HEK293 (cell line): ENCODE measurements around the gene DPEP1.

Source experiments
- CTCF ChIA-PET: fragments of 350-600 bp; formaldehyde crosslinking; extraction: SDS; loops from one replicate; lab custom pipeline; 2021; ENCODE audit warnings: antibody characterized with exemption; lab: Yijun Ruan, JAX
- POLR2A ChIA-PET: fragments of 300-600 bp; formaldehyde crosslinking; extraction: SDS; loops from one replicate; lab custom pipeline; 2020; ENCODE audit warnings: antibody characterized with exemption, inconsistent platforms; lab: Yijun Ruan, JAX
- H3K27ac ChIP-seq: fragments of 200-500 bp; sonication (Bioruptor generic); 2 replicates; pipeline ENCODE4 v1.5.1; 2014; ENCODE audit warnings: low read depth, low read length, control low read depth, inconsistent platforms; ENCODE audit errors: extremely low read depth
- H3K36me3 ChIP-seq, 2 experiments: fragments of 200-500 bp in 1 of 2; sonication (Bioruptor generic) in 1 of 2; 1 replicate in 1 of 2; 2 replicates in 1 of 2; pipeline ENCODE4 v1.5.1; 2014 to 2017; ENCODE audit warnings: inconsistent platforms in 2 of 2, low read length in 2 of 2; ENCODE audit not compliant: control insufficient read depth in 2 of 2, insufficient read depth in 1 of 2
- H3K4me1 ChIP-seq: fragments of 200-500 bp; sonication (Bioruptor generic); 2 replicates; pipeline ENCODE4 v1.5.1; 2014; ENCODE audit warnings: mild to moderate bottlenecking, low read length, inconsistent platforms; ENCODE audit not compliant: control insufficient read depth, insufficient read depth
- H3K4me3 ChIP-seq: 2 replicates; pipeline ENCODE4 v1.5.1; 2011; ENCODE audit warnings: low read depth, mild to moderate bottlenecking, control low read depth, low read length, moderate library complexity
- H3K9me3 ChIP-seq: fragments of 200-500 bp; sonication (Bioruptor generic); 2 replicates; pipeline ENCODE4 v1.5.1; 2014; ENCODE audit warnings: low read depth, low read length, inconsistent platforms; ENCODE audit not compliant: control insufficient read depth, insufficient read depth
- GFI1B ChIP-seq: fragments of 450-650 bp; formaldehyde crosslinking; IDR thresholded peaks from 2 replicates; pipeline ENCODE4 v1.5.1; 2016; ENCODE audit warnings: missing biosample characterization, missing genetic modification characterization
- GLIS1 ChIP-seq: fragments of 450-650 bp; formaldehyde crosslinking; IDR thresholded peaks from 2 replicates; pipeline ENCODE4 v1.5.1; 2016; ENCODE audit warnings: missing biosample characterization, missing genetic modification characterization
- GLIS2 ChIP-seq: fragments of 450-650 bp; formaldehyde crosslinking; IDR thresholded peaks from 2 replicates; pipeline ENCODE4 v1.5.1; 2016; ENCODE audit warnings: missing biosample characterization, missing genetic modification characterization
- HOXA7 ChIP-seq: sonication (generic); formaldehyde crosslinking; IDR thresholded peaks from 2 replicates; pipeline ENCODE4 v1.8.1; 2022; ENCODE audit warnings: missing genetic modification reagents, borderline replicate concordance
- PRDM1 ChIP-seq: fragments of 450-650 bp; formaldehyde crosslinking; IDR thresholded peaks from 2 replicates; pipeline ENCODE4; 2016; ENCODE audit warnings: missing biosample characterization, missing genetic modification characterization
- SP3 ChIP-seq: fragments of 450-650 bp; formaldehyde crosslinking; IDR thresholded peaks from 2 replicates; pipeline ENCODE4 v1.5.1; 2016; ENCODE audit warnings: missing biosample characterization, missing genetic modification characterization
- ZFP3 ChIP-seq: fragments of 450-650 bp; formaldehyde crosslinking; IDR thresholded peaks from 2 replicates; pipeline ENCODE4 v1.5.1; 2016; ENCODE audit warnings: low read depth, missing biosample characterization, missing genetic modification characterization
- ZNF112 ChIP-seq: fragments of 450-650 bp; formaldehyde crosslinking; IDR thresholded peaks from 2 replicates; pipeline ENCODE4 v1.5.0; 2017; ENCODE audit warnings: missing biosample characterization, missing genetic modification characterization
- ZNF132 ChIP-seq: fragments of 450-650 bp; formaldehyde crosslinking; IDR thresholded peaks from 2 replicates; pipeline ENCODE4 v1.5.1; 2017; ENCODE audit warnings: missing biosample characterization, missing genetic modification characterization, borderline replicate concordance
- ZNF140 ChIP-seq: fragments of 450-650 bp; formaldehyde crosslinking; IDR thresholded peaks from 2 replicates; pipeline ENCODE4 v1.5.1; 2016; ENCODE audit warnings: missing biosample characterization, missing genetic modification characterization
- ZNF341 ChIP-seq: fragments of 450-650 bp; formaldehyde crosslinking; IDR thresholded peaks from 2 replicates; pipeline ENCODE4; 2016; ENCODE audit warnings: low read depth, missing biosample characterization, missing genetic modification characterization
- ZNF404 ChIP-seq: fragments of 450-650 bp; formaldehyde crosslinking; IDR thresholded peaks from 2 replicates; pipeline ENCODE4 v1.5.1; 2017; ENCODE audit warnings: missing biosample characterization, missing genetic modification characterization
- ZNF654 ChIP-seq: fragments of 450-650 bp; formaldehyde crosslinking; IDR thresholded peaks from 2 replicates; pipeline ENCODE4 v1.5.1; 2016; ENCODE audit warnings: low read depth, missing biosample characterization, missing genetic modification characterization
- ZNF658 ChIP-seq: fragments of 450-650 bp; formaldehyde crosslinking; IDR thresholded peaks from 2 replicates; pipeline ENCODE4; 2016; ENCODE audit warnings: missing biosample characterization, missing genetic modification characterization
- ZNF701 ChIP-seq: fragments of 450-650 bp; formaldehyde crosslinking; IDR thresholded peaks from 2 replicates; pipeline ENCODE4 v1.5.1; 2016; ENCODE audit warnings: missing biosample characterization, missing genetic modification characterization
- TF ChIP-seq, protein P1 (sequence below): fragments of 450-650 bp; formaldehyde crosslinking; IDR thresholded peaks from 2 replicates; pipeline ENCODE4 v1.5.1; 2016; ENCODE audit warnings: missing biosample characterization, missing genetic modification characterization
- TF ChIP-seq, protein P2 (sequence below): fragments of 450-650 bp; formaldehyde crosslinking; IDR thresholded peaks from 2 replicates; pipeline ENCODE4 v1.5.1; 2017; ENCODE audit warnings: missing biosample characterization, missing genetic modification characterization
- TF ChIP-seq, protein P3 (sequence below): fragments of 450-650 bp; formaldehyde crosslinking; IDR thresholded peaks from 2 replicates; pipeline ENCODE4 v1.5.1; 2016; ENCODE audit warnings: missing biosample characterization, missing genetic modification characterization
- TF ChIP-seq, protein P4 (sequence below): fragments of 450-650 bp; formaldehyde crosslinking; IDR thresholded peaks from 2 replicates; pipeline ENCODE4 v1.5.1; 2016; ENCODE audit warnings: missing biosample characterization, missing genetic modification characterization
- TF ChIP-seq, protein P5 (sequence below): fragments of 450-650 bp; formaldehyde crosslinking; IDR thresholded peaks from 2 replicates; pipeline ENCODE4 v1.5.1; 2017; ENCODE audit warnings: missing biosample characterization, missing genetic modification characterization
- TF ChIP-seq, protein P6 (sequence below): fragments of 450-650 bp; formaldehyde crosslinking; IDR thresholded peaks from 2 replicates; pipeline ENCODE4 v1.5.1; 2016; ENCODE audit warnings: missing biosample characterization, missing genetic modification characterization

Gene DPEP1

DNA sequence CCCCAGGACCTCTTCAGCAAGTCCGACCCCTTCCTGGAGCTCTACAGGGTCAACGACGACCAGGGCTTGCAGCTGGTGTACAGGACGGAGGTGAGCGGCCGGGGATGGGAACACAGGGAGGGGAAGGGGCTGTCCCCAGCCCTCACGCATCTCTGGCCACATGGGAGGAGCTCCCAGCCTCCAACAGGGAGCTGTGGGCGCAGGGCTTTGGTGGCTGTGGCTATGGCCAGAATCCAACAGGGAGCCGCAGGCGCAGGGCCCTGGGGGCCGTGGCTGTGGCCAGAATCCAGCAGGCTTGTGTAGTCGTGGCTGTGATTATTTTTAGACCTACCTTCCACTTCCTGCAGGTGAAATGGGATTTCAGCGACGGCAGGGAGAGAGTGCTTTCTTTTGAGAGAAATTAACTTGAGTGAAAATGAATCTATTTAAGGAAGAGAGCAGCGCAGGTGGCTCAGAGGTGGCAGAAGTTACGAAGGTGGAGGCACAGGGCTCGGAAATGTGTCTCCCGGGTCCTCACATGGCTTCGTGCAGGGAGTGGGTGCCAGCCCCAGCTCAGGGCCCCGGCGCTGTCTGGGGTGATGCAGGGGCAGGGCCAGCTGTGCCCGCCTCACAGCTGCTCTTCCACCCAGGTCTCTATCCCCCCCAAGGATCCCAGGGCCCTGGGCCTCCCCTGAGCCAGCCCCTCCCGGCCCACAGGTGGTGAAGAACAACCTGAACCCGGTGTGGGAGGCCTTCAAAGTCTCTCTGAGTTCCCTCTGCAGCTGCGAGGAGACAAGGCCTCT lies 28.5 kb upstream of the DPEP1 start:
- ChIA-PET CTCF (no interaction called here), POLR2A (interaction anchor here (1.1 kb wide), 1 partner anchor 17 kb away, joined by 3 read pairs; no protein-coding TSS in a partner anchor)
- Histone ChIP-seq H3K27ac (no peak overlapping the region), H3K9me3 (no peaks in the 10 kb centered on the region), H3K4me1 (no peaks in the 10 kb centered on the region), H3K4me3 (no peak overlapping the region), H3K36me3 (no peaks in the 10 kb centered on the region)
- TF ChIP-seq ZFP3 (tag by site-specific recombination) (no peak), GLIS1 (peak; percentile 22), ZNF404 (tag by site-specific recombination) (no peak), HOXA7 (CRISPR knock-in tag) (no peak), ZNF654 (tag by site-specific recombination) (no peak), ZNF341 (peak; percentile 41; the same call in 1 of the 2 replicates), SP3 (no peak), ZNF132 (tag by site-specific recombination) (no peak), GLIS2 (tag by site-specific recombination) (no peak), PRDM1 (peak; percentile 74), ZNF701 (tag by site-specific recombination) (no peak)
- TF ChIP-seq, protein P1, sequence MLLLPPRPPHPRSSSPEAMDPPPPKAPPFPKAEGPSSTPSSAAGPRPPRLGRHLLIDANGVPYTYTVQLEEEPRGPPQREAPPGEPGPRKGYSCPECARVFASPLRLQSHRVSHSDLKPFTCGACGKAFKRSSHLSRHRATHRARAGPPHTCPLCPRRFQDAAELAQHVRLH, result no peak
- TF ChIP-seq, protein P2, sequence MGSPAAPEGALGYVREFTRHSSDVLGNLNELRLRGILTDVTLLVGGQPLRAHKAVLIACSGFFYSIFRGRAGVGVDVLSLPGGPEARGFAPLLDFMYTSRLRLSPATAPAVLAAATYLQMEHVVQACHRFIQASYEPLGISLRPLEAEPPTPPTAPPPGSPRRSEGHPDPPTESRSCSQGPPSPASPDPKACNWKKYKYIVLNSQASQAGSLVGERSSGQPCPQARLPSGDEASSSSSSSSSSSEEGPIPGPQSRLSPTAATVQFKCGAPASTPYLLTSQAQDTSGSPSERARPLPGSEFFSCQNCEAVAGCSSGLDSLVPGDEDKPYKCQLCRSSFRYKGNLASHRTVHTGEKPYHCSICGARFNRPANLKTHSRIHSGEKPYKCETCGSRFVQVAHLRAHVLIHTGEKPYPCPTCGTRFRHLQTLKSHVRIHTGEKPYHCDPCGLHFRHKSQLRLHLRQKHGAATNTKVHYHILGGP (tag by site-specific recombination), result no peak
- TF ChIP-seq, protein P3, sequence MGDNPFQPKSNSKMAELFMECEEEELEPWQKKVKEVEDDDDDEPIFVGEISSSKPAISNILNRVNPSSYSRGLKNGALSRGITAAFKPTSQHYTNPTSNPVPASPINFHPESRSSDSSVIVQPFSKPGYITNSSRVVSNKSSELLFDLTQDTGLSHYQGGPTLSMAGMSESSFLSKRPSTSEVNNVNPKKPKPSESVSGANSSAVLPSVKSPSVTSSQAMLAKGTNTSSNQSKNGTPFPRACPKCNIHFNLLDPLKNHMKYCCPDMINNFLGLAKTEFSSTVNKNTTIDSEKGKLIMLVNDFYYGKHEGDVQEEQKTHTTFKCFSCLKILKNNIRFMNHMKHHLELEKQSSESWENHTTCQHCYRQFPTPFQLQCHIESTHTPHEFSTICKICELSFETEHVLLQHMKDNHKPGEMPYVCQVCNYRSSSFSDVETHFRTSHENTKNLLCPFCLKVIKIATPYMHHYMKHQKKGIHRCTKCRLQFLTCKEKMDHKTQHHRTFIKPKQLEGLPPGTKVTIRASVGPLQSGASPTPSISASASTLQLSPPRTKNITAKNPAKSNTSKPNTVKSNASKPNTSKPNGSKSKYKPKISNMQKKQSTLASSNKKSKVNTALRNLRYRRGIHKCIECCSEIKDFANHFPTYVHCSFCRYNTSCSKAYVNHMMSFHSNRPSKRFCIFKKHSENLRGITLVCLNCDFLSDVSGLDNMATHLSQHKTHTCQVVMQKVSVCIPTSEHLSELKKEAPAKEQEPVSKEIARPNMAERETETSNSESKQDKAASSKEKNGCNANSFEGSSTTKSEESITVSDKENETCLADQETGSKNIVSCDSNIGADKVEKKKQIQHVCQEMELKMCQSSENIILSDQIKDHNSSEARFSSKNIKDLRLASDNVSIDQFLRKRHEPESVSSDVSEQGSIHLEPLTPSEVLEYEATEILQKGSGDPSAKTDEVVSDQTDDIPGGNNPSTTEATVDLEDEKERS (tag by site-specific recombination), result no peak
- TF ChIP-seq, protein P4, sequence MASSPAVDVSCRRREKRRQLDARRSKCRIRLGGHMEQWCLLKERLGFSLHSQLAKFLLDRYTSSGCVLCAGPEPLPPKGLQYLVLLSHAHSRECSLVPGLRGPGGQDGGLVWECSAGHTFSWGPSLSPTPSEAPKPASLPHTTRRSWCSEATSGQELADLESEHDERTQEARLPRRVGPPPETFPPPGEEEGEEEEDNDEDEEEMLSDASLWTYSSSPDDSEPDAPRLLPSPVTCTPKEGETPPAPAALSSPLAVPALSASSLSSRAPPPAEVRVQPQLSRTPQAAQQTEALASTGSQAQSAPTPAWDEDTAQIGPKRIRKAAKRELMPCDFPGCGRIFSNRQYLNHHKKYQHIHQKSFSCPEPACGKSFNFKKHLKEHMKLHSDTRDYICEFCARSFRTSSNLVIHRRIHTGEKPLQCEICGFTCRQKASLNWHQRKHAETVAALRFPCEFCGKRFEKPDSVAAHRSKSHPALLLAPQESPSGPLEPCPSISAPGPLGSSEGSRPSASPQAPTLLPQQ (tag by site-specific recombination), result no peak

DNA sequence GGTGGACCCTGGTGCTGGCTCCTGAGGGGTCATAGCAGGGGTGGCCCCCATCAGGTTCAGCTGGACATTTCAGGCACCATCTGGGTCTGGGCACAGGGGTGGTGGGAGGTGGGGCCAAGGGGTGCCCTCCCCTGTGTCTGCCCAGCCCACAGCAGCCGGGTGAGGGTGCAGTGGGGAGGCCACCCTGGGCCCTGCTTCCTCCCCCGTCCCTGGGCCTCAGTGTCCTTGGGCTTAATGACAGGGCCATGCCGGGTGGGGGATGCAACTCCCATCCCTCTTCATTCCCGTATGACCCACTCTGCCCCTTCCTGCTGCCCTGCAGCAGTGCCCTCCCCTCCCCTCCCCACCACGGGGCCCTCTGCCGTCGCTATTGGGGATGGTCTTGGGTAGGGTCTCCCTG lies 27.2 kb upstream of the DPEP1 start:
- no peaks in the 10 kb centered on the region for H3K4me1 ChIP-seq
- no peak overlapping the region for H3K4me3 ChIP-seq
- H3K36me3 ChIP-seq, result no peaks in the 10 kb centered on the region
- H3K9me3 ChIP-seq, result no peaks in the 10 kb centered on the region
- ChIA-PET POLR2A (no interaction called here), CTCF (no interaction called here)
- no peak overlapping the region for H3K27ac ChIP-seq
- TF ChIP-seq ZNF112 (tag by site-specific recombination) (no peak), ZNF140 (tag by site-specific recombination) (no peak), SP3 (no peak), ZNF658 (tag by site-specific recombination) (no peak), GFI1B (no peak)
- TF ChIP-seq, protein P5, sequence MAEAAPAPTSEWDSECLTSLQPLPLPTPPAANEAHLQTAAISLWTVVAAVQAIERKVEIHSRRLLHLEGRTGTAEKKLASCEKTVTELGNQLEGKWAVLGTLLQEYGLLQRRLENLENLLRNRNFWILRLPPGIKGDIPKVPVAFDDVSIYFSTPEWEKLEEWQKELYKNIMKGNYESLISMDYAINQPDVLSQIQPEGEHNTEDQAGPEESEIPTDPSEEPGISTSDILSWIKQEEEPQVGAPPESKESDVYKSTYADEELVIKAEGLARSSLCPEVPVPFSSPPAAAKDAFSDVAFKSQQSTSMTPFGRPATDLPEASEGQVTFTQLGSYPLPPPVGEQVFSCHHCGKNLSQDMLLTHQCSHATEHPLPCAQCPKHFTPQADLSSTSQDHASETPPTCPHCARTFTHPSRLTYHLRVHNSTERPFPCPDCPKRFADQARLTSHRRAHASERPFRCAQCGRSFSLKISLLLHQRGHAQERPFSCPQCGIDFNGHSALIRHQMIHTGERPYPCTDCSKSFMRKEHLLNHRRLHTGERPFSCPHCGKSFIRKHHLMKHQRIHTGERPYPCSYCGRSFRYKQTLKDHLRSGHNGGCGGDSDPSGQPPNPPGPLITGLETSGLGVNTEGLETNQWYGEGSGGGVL (tag by site-specific recombination), result no peak
- TF ChIP-seq, protein P6, sequence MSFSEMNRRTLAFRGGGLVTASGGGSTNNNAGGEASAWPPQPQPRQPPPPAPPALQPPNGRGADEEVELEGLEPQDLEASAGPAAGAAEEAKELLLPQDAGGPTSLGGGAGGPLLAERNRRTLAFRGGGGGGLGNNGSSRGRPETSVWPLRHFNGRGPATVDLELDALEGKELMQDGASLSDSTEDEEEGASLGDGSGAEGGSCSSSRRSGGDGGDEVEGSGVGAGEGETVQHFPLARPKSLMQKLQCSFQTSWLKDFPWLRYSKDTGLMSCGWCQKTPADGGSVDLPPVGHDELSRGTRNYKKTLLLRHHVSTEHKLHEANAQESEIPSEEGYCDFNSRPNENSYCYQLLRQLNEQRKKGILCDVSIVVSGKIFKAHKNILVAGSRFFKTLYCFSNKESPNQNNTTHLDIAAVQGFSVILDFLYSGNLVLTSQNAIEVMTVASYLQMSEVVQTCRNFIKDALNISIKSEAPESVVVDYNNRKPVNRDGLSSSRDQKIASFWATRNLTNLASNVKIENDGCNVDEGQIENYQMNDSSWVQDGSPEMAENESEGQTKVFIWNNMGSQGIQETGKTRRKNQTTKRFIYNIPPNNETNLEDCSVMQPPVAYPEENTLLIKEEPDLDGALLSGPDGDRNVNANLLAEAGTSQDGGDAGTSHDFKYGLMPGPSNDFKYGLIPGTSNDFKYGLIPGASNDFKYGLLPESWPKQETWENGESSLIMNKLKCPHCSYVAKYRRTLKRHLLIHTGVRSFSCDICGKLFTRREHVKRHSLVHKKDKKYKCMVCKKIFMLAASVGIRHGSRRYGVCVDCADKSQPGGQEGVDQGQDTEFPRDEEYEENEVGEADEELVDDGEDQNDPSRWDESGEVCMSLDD (tag by site-specific recombination), result no peak
- TF ChIP-seq, all 188 proteins: peak for 0
